GM10266 (cell line): ENCODE data around the gene STK11IP.
"Not testable (repeated sequence)": the region's sequence is repeated elsewhere in the genome, so short reads cannot be mapped to it uniquely, and the experiment has no call there.

Experiments
- DNase-seq: peaks from one replicate; pipeline ENCODE4 v3.0.0; 2012; ENCODE audit errors: extremely low spot score
- TF ChIP-seq, protein P1 (sequence below): IDR thresholded peaks from 2 replicates; pipeline ENCODE4 v1.5.1; 2012; ENCODE audit warnings: mild to moderate bottlenecking, low read depth; ENCODE audit not compliant: control insufficient read depth, insufficient read depth; ENCODE audit errors: missing control alignments

STK11IP gene

DNA sequence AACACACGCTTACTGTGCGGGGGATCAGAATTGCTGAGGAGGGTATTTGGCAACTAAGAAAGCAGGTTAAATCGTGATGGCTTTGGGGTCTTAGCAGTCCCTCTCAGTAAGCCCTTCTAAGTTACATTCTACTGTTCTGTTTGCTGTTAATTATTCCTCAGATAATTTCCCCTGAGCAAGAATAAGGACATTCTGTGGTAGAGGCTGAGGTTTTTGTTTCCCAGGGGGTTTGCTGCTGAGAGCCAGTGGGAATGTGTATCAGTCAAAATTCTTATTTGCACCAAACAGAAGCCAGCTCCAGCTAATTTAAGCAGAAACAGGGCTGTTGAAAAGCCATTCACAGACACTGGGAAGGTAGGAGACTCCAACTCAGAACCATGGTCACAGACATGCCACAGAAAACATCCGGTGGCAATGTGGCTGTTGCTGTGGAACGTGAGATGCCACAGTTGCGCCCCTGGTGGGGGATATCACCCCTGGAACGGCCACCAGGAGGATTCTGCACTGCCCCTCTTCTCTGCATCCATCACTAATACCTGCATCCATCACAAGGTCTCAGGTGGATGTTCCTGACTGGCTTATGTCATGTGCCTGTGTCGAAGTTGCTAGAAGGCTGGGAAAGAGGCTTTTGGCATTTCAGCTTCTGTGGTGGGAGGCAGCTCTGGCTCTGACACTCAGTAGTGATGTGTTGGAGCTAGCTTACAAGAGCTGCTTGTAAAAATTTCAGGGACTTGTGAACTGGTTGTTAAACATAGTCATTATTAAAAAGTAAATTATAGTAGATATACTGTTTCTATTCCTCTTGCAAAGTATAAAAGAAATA is 53.0 kb downstream of the STK11IP start:
- TF ChIP-seq, protein P1, sequence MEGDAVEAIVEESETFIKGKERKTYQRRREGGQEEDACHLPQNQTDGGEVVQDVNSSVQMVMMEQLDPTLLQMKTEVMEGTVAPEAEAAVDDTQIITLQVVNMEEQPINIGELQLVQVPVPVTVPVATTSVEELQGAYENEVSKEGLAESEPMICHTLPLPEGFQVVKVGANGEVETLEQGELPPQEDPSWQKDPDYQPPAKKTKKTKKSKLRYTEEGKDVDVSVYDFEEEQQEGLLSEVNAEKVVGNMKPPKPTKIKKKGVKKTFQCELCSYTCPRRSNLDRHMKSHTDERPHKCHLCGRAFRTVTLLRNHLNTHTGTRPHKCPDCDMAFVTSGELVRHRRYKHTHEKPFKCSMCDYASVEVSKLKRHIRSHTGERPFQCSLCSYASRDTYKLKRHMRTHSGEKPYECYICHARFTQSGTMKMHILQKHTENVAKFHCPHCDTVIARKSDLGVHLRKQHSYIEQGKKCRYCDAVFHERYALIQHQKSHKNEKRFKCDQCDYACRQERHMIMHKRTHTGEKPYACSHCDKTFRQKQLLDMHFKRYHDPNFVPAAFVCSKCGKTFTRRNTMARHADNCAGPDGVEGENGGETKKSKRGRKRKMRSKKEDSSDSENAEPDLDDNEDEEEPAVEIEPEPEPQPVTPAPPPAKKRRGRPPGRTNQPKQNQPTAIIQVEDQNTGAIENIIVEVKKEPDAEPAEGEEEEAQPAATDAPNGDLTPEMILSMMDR = no peak
- no peak for DNase-seq

DNA sequence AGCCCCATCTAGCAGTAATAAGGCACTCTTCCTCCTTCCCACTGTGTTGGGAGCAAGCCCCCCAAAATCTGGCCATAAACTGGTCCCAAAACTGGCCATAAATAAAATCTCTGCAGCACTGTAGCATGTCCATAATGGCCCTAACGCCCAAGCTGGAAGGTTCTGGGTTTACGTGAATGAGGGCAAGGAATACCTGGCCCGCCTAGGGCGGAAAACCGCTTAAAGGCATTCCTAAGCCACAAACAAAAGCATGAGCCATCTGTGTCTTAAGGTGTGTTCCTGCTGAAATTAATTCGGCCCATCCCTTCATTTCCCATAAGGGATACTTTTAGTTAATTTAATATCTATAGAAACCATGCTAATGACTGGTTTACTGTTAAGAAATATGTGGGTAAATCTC is 54.0 kb downstream of the STK11IP start:
- DNase-seq = not testable (repeated sequence)

DNA sequence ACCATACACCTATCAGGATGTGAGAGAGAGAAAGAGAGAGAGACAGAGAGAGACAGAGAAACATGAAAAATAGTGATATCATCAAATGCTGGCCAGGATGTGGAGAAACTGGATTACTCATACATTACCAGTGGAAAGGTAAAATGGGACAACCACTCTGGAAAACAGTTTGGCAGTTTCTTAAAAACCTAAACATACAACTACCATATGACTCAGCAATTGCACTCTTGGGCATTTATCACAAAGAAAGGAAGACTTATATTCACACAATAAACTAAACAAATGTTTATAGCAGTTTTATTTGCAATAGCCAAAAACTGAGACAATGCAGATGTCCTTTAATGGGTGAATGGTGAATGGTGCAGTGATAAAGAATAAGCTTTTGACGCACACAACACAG is 58.9 kb downstream of the STK11IP start:
- DNase-seq = no peak
- TF ChIP-seq, protein P1 = no peak

DNA sequence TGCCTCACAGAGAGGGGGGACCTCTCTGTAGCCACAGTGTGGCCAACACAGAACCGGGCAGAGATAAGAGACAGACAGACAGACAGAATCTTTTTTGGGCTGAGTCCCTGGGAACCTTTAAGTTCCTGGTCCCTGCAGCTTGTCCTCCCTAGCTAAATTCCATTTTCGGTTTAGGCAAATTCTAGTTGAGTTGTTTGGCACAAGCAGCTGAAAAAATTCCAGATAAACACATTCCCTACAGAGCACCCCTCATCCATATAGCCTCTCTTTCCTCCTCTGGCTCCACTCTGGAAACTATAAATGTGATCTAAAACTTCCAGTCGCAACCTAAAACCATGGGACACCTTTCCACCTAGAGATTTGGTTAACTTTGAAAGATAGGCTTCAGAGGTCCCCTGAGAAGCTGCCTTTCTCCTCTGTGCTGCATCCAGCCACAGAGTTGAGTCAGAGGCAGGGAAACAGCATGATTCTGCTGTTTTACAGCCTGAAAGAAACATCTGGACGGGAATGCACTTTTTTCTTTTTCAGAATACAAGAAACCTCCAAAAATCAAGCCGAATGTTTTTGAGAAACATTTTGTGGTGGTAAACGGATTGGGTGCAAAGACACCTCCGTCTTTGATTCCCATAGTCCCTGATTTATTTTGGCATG is 60.7 kb downstream of the STK11IP start:
- DNase-seq = no peak
- TF ChIP-seq, protein P1 = no peak

DNA sequence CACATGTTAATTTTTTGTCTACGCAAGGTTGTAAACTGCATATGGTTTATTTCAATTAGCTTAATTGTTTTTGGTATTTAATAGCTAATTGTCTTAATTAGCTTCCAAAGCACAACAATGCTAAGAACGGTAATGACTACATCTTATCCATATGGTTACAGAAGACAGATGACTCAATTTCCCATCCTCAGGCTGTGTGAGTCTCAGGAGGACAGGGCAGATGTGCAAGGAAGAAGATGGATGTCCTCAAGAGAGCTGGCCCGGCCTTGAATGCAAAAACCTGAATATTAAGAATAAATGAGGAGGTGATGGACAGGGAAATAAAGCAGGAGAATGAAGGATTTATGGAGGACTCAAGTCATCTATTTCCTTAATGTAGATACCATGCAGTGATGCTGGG is 61.2 kb downstream of the STK11IP start:
- DNase-seq = no peak

DNA sequence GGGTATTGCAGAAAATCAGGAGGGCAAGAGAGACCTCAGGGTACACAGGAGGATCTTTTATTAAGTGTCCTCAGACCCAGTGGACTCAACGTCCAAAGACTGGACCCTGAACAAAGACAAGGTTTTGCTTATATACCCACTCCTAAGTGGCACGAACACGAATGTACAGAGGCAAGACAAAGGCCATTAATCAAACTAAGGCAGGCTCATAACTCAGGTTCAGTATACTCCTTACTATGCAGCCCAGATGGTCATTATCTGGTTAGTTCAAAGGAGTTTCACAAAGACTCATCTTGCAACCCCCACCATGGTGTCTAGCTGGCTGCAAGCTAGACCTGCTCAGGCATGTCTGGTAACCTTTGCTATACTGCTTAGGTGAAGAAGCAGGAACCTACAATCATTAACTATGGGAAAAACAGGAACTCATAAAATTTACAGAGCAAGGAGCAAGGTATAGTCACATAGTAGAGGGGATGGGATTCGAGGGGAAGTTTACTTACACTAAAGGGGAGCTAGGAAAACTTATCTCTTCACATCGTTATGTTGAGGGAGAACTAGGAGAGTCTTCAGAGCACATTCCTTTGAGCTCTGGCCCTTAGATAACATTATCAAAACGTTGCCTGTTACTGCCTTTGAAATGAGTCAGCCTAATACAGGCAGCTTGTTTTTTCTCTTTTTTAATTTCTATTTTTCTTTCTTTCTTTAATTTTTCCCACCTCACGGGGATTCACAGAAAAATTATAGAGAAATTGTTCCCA is 63.7 kb downstream of the STK11IP start:
- TF ChIP-seq, protein P1 = no peak
- DNase-seq = no peak

More for the DNA sequence above, 61.2 kb downstream of the STK11IP start:
- TF ChIP-seq, protein P1 = no peak

DNA sequence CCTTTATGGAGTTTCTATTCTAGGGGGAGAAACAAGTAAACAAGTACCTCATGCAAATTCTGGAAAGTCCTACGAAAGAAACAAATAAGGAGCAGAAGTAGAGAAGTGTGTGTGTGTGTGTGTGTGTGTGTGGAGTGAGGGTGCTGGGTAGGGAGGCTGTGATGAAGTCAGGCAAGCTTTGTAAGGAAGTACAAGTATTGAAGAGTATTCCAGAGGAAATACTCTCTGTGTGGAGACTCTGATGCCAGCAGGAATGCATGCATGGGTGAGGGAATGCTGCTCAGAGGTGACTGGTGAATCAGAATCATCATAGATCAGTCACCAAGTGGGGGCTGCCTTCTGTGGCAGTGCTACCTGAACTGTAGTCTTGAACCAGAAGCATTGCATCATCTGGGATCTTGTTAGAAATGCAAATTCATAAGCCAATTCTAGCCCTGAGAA is 64.3 kb downstream of the STK11IP start:
- no peak for DNase-seq
- TF ChIP-seq, protein P1 = no peak
